Activated CD4-positive, CD25-positive, alpha-beta regulatory T cell treated with anti-CD3 and anti-CD28 coated beads, Interleukin-2, amount 50 U/mL, for 72 hours (primary cell): ENCODE results near the gene TEKT5.
"Not testable (repeated sequence)": the region's sequence is repeated elsewhere in the genome, so short reads cannot be mapped to it uniquely, and the experiment has no call there.

ENCODE experiments used
- DNase-seq: peaks from one replicate; pipeline ENCODE4 v3.0.0; 2021

The TEKT5 gene

GRCh38 chr16:10657925-10658324 lies 36.8 kb downstream of the TEKT5 start:
- no peak for DNase-seq

DNA sequence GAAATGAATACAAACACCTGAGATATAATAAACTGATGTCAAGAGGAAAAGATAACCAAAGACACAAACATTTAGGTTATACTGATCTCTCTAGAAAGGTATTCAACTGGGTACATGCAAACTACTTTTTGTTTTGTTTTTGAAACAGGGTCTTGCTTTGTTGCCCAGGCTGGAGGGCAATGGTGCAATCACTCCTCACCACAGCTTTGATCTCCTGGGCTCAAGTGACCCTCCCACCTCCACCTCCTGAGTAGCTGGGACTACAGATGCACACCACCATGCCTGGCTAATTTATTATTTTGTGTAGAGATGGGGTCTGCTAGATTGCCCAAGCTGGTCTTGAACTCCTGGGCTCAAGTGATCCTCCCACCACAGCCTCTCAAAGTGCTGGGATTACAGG lies 38.1 kb downstream of the TEKT5 start:
- no peak for DNase-seq

DNA sequence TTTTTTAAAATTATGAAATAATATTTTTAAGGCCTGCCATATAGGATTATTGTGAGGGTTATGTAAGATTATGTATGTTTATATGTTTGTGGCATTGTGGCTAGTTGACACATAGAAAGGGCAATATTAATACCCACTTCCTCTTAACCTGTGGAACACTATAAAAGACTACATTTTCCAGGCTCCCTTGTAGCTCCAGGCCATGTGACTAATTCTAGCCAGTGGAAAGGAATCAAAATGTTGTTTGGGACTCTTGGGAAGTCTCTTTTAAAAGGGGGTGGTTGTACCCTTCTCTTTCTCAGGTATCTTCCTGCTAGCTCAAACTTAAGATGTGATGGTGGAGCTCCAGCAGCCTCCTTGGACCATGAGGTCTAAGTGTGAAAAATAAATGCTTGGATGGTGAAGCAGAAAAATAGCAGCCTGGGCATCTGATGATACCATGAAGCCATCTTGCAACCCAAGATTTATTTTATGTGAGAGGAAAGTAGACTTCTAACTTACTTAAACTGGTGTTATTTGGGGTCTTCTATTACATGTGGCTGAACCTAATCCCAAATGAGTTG lies 39.2 kb downstream of the TEKT5 start:
- DNase-seq, result no peak

- no peak for DNase-seq
Measured at GRCh38 chr16:10654592-10655414, 39.9 kb downstream of the TEKT5 start.

DNA sequence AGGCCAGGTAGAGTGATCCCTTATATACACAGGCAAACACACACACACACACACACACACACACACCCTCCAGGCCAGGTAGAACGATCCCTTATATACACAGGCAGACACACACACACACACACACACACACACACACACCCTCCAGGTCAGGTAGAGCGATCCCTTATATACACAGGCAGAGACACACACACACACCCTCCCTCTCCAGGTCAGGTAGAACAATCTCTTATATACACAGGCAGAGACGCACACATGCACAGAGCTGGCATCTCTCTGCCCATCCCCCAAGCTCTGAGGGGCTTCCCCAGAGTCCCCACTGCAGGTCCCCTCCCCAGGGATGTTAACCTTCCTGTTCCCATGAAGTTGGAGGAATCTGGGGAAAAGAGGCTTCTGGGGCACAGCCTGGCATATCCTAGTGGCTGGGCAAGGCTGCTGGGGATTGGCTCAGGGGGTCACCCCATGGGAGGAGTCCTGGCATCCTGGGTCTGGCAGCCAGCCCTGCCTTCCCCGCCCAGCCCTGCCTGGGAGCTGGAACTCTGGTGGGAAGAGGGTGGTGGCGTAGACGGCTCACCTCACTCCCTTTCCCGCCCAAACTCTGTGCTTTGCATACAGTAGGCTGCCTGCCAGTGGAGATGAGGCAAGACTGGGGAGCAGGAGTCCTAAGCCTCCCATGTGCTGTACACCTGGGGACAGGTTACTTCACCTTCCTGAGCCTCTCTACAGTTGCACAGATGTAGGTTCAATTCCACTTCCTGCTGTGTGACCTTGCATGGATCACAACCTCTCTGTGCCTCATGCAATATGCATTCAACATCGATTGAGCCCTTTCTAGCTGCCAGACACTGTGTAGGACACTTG lies 41.8 kb downstream of the TEKT5 start:
- DNase-seq, result no peak

DNA sequence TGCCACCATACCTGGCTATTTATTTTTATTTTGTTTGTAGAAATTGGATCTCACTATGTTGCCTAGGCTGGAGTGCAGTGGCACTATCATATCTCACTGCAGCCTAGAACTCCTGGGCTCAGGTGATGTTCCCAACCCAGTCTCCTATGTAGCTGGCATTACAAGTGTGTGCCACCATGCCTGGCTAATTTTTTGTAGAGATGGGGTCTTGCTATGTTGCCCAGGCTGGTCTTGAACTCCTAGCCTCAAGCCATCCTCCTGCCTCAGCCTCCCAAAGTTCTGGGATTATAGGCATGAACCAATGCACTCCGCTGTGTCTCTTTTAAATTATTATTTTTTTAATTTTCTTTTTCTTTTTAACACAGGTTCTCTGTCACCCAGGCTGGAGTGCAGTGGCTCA lies 45.6 kb downstream of the TEKT5 start:
- DNase-seq, result not testable (repeated sequence)

DNA sequence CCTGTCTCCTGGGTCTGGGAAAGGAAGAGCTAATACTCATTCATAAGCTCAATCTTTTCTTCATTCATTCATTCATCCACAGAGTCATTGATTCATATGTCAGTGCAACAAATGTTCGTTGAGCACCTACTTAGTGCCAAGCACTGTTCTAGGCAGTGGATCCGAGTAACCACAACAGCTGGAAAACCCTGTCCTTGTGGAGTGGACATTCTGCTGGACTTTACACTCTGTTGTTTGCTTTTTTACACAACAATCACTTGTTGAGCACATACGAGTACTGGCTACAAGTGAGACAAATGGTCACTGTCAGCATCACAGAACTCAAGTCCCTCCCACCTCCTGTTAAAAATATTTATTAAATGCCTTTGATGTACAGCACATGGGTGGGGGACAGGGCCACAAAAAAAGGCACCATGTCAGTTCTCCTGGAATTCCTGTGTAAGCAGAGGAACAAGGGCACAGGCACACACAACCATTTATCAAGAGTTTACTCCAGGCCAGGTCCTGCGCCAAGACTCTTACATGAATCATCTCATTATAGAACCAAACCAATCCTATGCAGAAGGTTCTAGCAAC lies 46.9 kb downstream of the TEKT5 start:
- DNase-seq, result no peak

DNA sequence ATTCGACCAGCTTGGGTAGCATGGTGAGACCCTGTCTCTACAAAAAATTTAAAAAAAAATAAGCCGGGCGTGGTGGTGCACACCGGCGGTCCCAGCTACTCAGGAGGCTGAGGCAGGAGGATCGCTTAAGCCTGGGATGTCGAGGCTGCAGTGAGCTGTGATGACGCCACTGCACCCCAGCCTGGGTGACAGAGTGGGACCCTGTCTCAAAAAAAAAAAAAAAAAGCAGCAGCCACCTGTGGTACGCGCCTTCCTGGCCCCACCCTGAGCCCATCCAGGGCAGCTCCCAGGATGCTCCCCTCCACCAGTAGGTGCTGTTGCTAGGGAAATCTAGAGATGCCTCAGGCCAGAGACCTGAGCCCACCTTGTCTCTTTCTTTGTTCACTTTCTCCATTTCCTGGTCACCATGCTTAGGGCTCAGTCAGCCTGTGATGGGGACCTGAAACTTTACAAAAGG lies 47.4 kb downstream of the TEKT5 start:
- no peak for DNase-seq

- DNase-seq, result no peak
Measured at GRCh38 chr16:10646581-10647263, 48.0 kb downstream of the TEKT5 start.

DNA sequence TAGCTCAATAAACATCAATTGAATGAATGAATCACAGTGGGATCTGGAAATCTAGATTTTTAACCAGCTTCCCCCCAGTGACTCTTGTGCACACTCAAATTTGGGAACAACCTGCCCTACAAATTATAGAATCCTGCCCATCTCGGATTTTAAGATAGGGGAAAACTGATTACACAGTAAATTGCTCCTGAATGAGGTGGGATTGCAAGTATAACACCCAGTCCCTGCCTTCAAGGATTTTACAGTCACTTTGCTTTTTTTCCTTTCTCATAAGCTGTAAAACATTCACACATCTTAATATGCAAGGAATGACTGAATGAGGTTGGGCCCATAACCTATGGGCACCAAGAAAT lies 48.5 kb downstream of the TEKT5 start:
- DNase-seq, result no peak

- no peak for DNase-seq
Measured at GRCh38 chr16:10644092-10644491, 50.6 kb downstream of the TEKT5 start.

- no peak for DNase-seq
Measured at GRCh38 chr16:10642964-10643363, 51.8 kb downstream of the TEKT5 start.

GRCh38 chr16:10641953-10642949 lies 52.5 kb downstream of the TEKT5 start:
- DNase-seq, result no peak

DNA sequence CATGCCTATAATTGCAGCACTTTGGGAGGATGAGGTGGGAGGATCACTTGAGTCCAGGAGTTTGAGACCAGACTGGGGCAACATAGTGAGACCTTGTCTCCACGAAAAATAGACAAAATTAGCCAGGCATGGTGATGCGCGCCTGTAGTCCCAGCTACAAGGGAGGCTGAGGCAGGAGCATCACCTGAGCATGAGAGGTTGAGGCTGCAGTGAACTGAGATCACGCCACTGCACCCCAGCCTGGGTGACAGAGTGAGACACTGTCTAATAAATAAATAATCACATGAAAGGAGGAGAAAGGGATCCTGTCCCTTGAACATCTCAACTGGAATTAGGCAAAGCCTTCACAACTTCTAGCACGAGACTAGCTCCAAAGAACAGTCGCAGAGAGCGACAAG lies 53.2 kb downstream of the TEKT5 start:
- DNase-seq, result no peak

DNA sequence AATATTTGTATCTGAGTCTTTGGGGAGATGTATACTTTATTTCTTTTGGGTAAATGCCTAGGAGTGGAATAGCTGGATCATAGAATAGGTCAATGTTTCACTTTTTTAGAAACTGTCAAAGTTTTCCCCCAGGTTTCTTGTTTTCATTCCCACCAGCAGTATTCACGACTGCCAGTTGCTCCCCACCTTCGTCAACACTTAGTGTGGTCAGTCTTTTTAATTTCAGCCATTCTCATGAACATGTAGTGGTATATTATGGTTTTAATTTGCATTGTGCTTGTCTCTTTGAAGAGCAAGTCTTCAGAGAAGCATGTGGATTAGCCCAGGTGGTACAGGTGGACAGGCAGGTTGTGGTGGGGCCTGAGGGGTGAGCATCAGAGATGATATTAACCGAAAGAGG lies 53.8 kb downstream of the TEKT5 start:
- no peak for DNase-seq

DNA sequence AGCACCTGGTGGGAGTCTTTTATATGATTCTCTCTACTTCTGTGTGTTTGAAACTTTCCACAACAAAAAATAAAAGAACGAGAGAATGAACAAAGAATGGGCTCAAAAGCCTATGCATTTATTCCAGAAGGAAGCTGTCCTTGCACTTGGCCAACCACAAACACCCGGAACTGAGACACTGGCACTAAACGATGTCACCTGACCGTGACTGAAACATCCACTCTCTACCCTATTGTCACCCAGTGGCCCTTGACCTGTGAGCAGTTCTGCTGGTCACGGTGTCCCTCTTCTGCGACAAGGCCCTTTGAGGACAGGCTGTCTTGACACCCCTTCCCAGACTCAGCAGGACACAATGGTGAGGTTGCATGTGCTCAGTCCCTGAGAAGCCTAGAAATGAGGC lies 56.6 kb downstream of the TEKT5 start:
- no peak for DNase-seq

- no peak for DNase-seq
Measured at GRCh38 chr16:10637337-10638037, 57.2 kb downstream of the TEKT5 start.

GRCh38 chr16:10635365-10636021 lies 59.2 kb downstream of the TEKT5 start:
- no peak for DNase-seq

DNA sequence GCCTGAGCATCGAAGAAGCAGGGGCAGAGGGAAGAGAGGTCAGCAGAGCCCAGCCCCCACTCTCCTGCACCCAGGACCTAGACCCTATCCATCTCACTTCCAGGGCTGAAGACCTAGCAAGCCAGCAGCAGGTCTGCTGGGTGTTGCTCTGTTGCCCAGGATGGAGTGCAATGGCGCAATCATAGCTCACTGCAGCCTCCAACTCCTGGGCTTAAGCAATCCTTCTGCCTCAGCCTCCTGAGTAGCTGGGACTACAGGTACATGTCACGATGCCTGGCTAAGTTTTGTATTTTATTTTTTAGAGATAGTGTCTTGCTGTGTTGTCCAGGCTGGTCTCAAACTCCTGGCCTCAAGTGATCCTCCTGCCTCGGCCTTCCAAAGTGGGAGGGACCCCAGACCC lies 61.3 kb downstream of the TEKT5 start:
- DNase-seq, result not testable (repeated sequence)

- no peak for DNase-seq
Measured at GRCh38 chr16:10631886-10632285, 62.8 kb downstream of the TEKT5 start.
